Posterior cingulate gyrus (tissue), 11 donors: ENCODE data around the gene YJEFN3.
A peak's percentile ranks its signal among the peaks of the same experiment; 100 is the strongest.

Source experiments
- DNase-seq, 10 donors: peaks; one replicate each; pipeline versions ENCODE4 v3.0.0 to v3.0.0-alpha.2; 2020 to 2021; ENCODE audit warnings: mixed read lengths in 3 of 10
- intact Hi-C: fragments of 100-400 bp; cut with DNase I; formaldehyde crosslinking; loops from one replicate; pipeline ENCODE4 v1.15.1; 2023

YJEFN3 gene

DNA sequence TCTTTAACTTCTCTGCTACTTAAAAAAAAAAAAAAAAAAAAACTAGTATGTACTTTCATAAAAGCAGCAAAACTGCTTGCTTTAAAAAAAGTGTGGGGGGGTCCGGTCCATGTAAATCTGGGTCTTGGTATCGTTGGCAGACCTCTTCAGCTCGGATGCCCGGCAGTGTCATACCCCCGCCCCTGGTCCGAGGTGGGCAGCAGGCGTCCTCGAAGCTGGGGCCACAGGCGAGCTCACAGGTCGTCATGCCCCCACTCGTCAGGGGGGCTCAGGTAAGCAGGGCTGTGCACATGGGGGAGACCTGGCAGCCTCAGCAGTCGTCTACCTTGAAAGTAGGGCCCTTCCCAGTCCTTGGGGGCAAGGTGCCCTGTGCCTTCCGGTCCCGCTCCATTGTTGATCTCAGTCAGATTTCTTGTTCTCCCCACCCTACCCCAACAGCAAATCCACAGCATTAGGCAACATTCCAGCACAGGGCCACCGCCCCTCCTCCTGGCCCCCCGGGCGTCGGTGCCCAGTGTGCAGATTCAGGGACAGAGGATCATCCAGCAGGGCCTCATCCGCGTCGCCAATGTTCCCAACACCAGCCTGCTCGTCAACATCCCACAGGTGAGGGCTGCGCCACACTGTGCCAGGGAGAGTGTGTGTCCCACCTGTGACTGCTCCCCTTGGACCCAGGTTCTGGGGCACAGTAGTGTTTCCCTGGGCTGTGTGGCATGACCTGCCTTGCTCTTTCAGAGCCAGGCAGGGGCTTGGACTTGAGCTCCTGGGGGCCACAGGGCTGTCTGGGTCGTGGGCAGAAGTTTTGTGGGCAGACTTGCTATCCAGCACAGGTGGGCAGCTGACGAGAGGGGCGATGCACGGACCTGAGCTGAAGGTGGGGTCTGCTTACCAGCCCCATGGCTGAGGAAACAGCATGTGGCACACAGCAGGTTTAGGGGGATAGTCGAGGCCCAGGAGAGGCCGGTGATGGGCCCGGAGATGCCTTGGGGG, 32.8 kb upstream of the YJEFN3 start:
- no peak for DNase-seq
- intact Hi-C loops: no loop called here

DNA sequence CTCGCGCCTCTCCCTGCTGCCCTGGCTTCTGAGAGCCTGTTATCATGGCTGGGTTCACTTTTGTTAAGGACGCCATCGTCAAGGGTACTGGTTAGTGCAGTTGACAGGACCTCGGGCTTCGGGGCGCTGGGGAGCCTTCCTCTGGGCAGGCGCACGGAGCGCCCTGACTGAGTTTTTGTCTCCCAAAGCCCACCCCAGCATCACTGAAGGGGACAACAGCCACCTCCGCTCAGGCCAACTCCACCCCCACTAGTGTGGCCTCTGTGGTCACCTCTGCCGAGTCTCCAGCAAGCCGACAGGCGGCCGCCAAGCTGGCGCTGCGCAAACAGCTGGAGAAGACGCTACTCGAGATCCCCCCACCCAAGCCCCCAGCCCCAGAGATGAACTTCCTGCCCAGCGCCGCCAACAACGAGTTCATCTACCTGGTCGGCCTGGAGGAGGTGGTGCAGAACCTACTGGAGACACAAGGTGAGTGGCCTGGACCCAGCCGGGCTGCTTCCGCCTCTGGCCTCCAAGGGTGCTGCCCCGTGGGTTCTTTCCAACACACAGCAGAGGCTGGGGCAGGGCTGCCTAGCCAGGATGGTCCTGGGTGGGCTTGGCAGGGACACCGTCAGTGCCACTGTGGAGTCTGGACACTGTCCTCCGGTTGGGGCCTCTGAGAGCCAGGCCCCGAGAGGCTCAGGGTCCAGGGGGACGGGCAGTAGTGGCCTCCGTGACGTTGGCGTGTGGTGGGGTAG, 30.3 kb upstream of the YJEFN3 start:
- intact Hi-C loops: no loop called here
- peak in 1 of 10 donors; percentile 70 for DNase-seq

DNA sequence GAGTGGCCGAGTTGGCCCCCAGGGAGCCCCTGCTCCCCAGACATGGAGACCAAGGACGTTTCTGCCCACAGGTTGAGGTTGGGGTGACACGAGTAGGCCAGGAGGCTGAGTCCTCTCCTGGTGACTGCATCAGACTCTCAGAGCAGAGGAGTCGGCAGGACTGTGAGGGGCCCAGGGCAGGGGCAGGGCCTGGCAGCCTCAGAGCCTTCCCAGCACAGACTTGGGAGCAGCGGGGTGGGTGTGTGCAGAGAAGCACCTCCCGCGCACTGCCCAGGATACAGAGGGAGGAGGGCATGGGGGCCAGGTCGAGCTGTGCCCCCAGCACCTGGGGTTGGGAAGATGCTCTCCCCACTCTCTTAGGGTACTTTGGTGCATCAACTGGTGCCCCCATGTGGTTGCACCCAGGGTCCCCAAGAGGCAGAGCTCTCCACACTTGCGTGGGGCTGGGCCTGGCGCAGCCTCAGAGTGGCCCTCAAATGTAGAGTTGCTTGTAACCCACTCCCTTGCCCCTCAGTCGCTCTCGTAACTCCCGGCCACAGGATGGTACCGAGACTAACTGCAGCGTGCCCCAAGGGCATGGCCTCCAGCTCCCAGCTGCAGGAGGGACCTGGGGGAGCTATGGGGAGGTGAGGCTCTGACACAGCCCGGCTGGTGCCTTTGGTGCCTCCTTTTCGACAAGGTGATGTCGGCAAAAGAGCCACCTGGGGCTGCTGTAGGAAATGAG, 29.3 kb upstream of the YJEFN3 start:
- intact Hi-C loops: no loop called here
- DNase-seq: no peak

DNA sequence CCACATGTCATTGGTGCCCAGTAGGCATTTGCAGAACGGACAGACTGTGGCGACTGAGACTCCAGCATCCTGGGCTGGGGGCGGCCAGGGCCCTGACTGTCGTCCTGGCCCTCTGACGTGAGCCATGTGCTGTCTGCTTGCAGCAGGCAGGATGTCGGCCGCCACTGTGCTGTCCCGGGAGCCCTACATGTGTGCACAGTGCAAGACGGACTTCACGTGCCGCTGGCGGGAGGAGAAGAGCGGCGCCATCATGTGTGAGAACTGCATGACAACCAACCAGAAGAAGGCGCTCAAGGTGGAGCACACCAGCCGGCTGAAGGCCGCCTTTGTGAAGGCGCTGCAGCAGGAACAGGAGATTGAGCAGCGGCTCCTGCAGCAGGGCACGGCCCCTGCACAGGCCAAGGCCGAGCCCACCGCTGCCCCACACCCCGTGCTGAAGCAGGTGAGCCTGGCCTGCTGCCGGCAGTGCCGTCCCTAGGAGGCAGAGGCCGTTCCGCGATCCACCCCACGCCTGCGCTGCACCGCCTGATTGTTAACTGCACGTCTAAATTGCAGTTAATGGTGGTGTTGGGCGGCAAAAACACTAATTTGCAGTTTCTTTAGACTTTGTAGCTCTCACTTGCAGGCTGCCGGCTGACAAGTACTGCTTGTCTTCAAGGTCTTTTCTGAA, 27.6 kb upstream of the YJEFN3 start:
- intact Hi-C loops: no loop called here
- no peak for DNase-seq

DNA sequence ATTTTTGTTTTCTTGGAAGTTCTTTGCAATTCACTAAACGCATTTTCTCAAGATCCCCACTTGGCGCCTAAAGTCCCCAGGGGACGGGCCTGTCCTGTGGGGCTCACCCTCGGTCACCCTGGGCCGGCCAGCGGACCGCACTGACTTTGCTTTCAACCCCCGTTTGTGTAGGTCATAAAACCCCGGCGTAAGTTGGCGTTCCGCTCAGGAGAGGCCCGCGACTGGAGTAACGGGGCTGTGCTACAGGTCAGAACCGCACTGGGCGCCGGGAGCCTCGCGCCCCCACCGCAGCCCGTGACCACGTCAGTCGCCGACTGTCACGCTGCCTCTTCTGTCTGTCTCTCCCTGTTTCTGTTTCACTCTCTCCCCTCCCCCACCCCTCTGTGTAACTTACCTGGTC, 26.9 kb upstream of the YJEFN3 start:
- DNase-seq: no peak
- intact Hi-C loops: no loop called here

DNA sequence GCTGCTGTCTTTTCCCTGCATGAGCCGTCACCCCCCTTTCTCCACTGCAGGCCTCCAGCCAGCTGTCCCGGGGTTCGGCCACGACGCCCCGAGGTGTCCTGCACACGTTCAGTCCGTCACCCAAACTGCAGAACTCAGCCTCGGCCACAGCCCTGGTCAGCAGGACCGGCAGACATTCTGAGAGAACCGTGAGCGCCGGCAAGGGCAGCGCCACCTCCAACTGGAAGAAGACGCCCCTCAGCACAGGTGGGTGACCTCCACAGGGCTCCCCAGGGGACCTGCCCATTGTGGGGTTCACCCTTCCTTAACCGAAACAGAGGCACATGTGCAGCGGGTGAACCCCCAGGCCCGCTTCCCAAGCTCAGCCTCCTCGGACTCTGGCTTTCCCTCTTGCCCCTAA, 26.4 kb upstream of the YJEFN3 start:
- intact Hi-C loops: no loop called here
- DNase-seq: no peak

DNA sequence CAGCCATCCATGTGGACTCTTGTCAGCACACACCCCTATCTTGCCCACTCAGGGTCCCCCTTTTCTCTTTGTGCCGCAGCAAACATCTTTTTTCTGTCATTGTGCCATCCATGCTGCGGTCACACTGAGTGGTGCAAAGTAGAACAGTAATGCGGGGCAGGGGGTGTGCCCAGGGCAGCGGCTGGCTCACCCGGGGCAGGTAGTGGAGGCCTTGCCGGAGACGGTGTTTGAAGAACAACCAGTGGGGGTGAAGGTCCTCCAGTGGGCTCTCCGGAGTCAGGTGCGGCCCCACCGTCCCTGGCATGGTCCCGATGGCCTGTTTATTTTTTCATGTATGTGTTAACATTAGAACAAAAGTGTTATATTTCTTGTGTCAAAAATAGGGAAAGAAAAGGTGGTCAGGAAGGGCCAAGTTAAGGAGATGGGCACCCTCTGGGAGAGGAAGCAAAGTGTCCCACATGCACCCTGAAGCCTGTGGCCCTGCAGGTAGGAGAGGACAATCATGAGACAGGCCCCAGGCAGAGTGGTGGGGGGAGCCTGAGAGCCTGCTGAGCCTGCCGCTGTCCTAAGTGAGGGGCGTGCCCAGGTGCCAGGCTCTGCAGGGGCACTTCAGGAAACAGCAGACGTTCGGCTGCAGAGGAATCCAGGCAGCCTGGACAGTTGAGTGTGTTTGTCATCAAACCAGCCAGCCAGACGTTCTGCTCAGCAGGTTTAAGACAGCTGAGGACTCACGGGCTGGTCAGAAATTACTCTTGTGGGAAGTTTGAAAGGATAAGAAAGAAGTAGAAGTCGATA, 25.7 kb upstream of the YJEFN3 start:
- peak in 1 of 10 donors; percentile 68 for DNase-seq
- intact Hi-C loops: no loop called here

DNA sequence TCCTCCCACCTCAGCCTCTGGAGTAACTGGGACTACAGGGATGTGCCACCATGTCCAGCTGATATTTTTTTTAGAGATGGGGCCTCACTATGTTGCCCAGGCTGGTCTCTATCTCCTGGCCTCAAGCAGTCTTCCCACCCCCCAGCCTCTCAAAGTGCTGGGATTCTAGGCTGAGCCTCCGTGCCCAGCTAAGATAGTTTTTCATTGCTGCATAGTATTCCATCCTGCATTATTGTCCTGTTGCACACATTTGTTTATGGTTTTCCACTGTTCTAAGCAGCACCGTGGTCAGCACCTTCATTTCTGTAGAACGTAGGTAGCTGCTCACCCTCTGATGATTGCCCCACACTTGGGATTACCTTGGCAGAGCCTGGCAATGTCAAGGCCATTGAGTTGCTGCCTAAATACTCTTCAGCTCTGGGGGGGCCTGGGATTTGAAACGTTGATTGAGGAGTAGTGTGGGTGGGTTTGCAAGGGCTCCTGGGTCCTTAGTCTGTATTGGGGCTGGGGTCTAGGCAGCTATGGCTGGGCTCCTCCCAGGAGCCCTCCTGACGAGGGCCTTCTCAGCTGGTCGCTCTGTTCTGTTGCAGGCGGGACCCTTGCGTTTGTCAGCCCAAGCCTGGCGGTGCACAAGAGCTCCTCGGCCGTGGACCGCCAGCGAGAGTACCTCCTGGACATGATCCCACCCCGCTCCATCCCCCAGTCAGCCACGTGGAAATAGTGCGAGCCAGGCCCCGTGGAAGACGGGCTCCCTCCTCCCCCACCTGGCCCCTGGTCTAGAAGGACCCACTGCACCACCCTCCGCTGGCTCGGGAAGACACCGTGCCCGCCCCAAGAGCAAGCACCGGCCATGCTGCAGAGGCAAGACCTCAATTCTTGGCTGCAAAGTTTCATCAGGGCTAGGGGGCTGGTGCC, 23.7 kb upstream of the YJEFN3 start:
- intact Hi-C loops: no loop called here
- DNase-seq: no peak

DNA sequence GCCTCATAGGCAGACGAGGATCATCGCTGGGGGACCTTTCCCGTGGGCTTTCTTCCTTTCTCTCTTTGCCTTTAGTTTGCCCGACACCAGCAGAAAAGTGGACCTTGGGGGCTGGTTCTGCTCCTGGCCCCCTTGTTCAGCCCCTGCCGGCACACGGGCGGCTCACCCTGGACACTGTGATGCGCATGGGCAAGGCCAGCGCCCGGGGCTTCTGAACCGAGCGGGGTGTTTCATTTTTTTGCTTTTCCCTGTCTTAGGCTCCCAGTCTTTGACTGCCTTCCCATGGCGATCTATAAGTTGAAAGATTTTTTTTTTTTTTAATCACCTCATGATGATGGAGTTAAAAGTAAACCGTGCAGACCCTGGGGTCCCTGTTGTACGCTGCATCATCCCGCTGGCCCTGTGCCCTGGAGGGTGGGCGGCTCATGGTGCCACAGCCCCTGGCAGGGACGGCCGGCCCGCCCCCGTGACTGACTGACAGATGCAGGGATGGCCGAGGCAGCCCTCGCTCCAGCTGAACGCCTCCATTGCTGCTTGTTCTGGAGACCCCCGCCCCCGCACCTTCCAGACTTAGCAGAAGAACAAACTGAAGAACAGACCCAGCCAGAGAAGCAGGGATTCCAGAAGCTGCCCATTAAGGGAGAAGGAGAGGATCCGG, 22.9 kb upstream of the YJEFN3 start:
- DNase-seq: peak in 1 of 10 donors; percentile 79
- intact Hi-C loops: no loop called here

DNA sequence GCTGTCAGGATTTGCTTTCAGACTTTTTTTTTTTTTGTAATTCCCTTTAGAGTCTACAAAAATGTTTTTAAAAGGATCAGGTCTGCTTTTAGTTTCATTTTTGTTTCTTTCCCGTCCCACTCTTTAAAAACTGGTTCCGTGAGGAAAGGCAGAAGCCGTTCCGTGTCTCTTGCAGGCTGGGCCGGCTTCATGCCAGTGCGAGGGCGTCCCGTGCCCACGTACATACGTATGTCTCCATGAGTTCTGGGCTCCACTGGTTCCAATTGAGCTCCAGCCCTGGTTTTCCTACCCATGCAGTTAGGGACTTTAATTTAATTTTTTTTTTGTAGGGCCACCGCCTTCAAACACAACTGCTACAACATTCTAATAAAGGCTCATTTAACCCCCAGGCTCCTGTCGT, 22.1 kb upstream of the YJEFN3 start:
- peak in 7 of 10 donors; percentile 45 to 94 (median 70) for DNase-seq
- intact Hi-C loops: no loop called here

DNA sequence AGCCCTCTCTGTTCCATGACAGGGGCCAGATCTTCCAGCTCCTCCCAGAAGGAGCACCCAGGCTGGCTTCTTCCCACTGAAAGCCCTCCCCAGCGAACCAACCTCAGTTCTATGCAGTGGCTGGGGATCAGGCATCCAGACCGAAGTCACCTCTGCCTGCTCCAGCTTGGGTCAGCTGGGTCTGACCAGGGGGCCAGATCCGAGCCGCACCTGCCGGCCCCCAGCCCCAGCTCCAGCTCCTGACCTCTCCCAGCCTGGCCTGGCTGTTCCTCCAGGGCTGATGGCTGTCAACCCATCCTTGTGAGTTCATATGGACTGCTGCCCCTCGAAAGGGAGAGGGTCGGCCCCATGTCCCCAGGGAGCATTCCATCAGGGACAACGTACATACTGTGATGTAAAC, 21.4 kb upstream of the YJEFN3 start:
- intact Hi-C loops: no loop called here
- no peak for DNase-seq

DNA sequence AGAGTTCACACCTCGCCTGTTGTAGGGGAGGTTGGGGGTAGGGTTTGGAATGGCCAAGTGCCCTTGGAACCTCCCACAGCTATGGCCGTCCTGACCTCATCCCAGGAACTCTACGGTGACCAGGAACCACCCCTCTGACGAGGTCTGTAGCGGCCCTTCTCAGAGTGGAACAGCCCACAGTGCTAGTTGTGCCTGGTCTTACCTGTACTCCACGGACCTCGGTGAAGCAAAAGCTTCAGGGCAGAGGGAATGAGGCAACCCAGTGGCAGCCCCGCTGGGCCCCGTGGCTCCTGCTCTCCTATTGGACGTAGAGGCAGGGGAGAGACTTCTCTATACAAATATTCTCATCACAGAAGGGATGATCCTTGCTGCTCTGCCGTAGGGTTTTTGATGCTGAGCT, 20.5 kb upstream of the YJEFN3 start:
- intact Hi-C loops: no loop called here
- no peak for DNase-seq

DNA sequence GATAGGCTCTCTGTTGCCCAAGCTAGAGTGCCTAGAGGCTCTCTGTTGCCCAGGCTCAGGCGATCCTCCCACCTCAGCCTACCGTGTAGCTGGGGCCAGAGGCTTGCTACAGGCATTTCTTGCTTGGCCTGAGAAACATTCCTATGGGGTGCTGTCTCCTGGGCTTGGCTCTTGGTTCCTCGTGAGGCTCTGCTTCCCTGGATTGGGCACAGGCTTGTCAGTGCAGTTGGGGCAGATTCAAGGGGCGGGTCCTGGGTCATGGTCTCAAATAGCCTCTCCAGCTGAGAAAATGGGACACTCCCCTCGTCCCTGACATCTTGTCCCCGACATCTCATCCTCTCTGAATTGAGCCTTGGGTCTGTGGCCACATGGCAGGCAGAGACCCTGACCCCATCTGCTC, 18.3 kb upstream of the YJEFN3 start:
- intact Hi-C loops: no loop called here
- no peak for DNase-seq

DNA sequence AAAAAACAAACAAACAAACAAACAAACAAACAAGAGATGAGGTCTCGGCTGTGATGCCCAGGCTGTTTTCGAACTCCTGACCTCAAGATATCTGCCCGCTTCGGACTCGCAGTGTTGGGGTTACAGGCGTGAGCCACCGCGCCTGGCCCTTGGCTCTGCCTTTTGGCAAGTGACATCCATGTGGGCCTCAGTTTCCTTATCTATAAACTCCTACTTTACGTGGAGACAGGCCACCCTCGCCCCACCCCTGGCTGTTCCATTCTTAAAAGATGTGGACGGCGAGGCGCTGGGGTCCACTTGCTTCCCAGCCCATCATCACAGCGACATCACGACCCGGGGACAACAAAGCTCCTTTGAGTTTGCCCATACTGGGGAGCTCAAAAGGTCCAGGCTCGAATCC, 15.0 kb upstream of the YJEFN3 start:
- intact Hi-C loops: no loop called here
- no peak for DNase-seq

DNA sequence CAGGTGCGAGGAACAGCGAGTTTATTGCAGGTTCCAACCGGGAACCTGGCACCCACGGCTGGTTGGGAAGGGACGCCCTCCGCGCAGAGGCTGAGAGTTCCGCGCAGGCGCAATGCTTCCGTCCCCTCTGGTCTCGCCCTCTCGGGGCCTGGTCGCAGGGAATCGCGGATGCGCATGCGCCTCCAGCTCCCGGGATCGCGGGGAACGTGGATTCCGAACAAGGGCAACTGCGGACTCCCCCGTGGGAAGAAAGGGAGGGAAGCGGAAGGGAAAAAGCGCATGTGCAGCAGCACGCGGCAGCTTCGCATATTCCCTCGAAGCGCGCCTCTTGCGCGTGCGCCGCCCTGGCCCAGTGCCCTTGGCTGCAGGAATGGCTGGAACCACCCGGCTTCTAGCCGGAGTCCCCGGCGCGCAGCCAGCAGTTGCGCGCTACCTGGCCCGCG, 14.5 kb upstream of the YJEFN3 start:
- DNase-seq: peak in 5 of 10 donors; percentile 49 to 87 (median 55)
- intact Hi-C loops: no loop called here

DNA sequence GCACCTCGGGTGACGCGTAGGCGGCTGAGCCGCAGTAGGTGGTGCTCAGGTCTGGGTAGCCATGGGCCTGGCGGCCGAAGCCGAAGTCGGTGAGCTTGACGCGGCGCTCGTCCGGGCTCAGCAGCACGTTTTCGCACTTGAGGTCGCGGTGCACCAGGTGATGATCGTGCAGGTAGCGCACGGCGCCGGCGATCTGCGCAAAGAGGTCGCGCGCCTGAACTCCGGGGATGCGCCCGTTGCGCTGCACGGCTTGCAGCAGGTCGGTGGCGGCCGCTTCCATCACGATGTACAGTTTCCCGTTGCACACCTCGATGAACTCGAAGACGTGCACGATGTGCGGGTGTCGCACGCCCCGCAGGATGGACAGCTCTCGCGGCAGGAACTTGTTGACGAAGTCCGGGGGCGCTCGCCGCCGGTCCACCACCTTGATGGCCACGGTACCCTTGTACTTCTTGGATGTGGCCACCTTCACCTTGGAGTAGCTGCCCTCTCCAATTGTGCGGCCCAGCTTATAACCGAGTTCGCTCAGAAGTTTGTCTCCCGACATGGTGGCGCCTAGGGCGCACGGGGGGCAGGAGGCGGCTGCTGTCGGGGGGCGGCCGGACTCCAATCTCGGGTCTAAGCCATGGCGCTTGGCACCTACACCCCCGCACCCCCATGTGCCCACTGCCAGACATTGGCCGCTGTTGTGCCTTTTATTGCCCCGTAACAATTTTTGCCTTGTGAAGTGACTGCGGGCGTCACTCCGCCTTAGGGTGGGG, 13.7 kb upstream of the YJEFN3 start, which contains the start of gene TSSK6:
TSSK6 (minus strand) TSS at position 668 of the 761 bp plus-strand sequence; CDS start at position 547, 121 bp downstream.
- intact Hi-C loops: no loop called here
- DNase-seq: no peak
